AG04449 (cell line): Measurements from ENCODE around the gene EXTL1.

Experiments used
- CTCF ChIA-PET: fragments of 350-600 bp; formaldehyde crosslinking; extraction: SDS; loops from one replicate; lab custom pipeline; 2021; ENCODE audit warnings: antibody characterized with exemption; lab: Yijun Ruan, JAX
- POLR2A ChIA-PET: fragments of 400-600, 350-600 bp; formaldehyde crosslinking; extraction: SDS; loops from one replicate; lab custom pipeline; 2020; ENCODE audit warnings: antibody characterized with exemption, inconsistent platforms; lab: Yijun Ruan, JAX
- DNase-seq: peaks from one replicate; pipeline ENCODE4 v3.0.0-alpha.2; 2010; ENCODE audit warnings: low read depth, low spot score
- H3K4me3 ChIP-seq: 2 replicates; pipeline ENCODE4 v1.5.1; 2011; ENCODE audit warnings: low read depth, mild to moderate bottlenecking, control low read depth, low read length
- TF ChIP-seq, protein P1 (sequence below): IDR thresholded peaks from one replicate; pipeline ENCODE4 v1.5.1; 2011; ENCODE audit warnings: mild to moderate bottlenecking, moderate library complexity, low read length, control low read depth, inconsistent platforms; ENCODE audit not compliant: insufficient read depth; ENCODE audit errors: missing control alignments

EXTL1 gene

DNA sequence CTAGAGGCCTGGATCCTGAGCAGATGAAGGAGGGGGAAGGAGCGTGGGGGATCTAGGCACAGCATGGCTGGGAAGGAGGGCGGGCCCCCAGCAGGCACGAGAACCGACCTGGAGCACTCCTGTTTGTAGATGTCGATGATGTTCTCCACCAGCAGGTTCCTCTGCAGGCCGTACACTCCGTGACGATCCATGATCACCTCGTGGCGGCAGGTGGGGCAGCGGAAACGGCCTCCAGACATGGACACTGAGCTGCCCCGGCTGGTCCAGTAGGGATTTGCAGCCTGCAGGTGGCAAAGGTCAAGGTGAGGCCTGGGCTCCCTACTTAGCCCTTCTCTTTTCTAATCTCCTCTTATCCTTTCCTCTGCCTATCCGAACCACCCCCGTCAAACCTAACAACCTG, 44.6 kb downstream of the EXTL1 start:
- DNase-seq = no peak
- POLR2A ChIA-PET = interaction anchor here (0.7 kb wide), 1 partner anchor 17 kb away, joined by 3 read pairs; no protein-coding TSS in a partner anchor
- CTCF ChIA-PET = interaction anchor here (1.2 to 4.0 kb wide), 4 partner anchors 12 to 171 kb away, joined by 3 to 14 read pairs (median 4); no protein-coding TSS in a partner anchor
- TF ChIP-seq, protein P1, sequence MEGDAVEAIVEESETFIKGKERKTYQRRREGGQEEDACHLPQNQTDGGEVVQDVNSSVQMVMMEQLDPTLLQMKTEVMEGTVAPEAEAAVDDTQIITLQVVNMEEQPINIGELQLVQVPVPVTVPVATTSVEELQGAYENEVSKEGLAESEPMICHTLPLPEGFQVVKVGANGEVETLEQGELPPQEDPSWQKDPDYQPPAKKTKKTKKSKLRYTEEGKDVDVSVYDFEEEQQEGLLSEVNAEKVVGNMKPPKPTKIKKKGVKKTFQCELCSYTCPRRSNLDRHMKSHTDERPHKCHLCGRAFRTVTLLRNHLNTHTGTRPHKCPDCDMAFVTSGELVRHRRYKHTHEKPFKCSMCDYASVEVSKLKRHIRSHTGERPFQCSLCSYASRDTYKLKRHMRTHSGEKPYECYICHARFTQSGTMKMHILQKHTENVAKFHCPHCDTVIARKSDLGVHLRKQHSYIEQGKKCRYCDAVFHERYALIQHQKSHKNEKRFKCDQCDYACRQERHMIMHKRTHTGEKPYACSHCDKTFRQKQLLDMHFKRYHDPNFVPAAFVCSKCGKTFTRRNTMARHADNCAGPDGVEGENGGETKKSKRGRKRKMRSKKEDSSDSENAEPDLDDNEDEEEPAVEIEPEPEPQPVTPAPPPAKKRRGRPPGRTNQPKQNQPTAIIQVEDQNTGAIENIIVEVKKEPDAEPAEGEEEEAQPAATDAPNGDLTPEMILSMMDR = no peak
- H3K4me3 ChIP-seq = no peak overlapping the region

DNA sequence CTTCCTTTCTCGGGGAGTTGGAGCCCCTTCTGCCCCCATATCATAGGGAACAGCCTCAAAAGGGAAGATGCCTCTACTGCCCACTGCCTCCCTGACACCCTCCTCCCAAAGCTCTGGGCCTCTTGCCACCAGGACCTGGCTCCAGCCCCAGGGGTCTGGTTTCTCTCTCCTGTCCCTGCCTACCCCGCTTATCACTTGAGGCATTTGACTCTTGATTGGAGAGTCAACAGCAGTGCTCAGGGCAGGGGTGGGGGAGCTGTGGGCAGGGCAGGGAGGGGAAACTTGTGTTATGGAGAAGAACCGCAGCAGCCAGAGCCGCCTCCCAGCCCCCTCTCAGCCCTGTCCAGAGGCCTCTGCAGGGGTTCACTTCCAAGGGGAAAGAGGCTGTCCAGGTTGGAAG, 45.3 kb downstream of the EXTL1 start:
- POLR2A ChIA-PET = no interaction called here
- CTCF ChIA-PET = interaction anchor here (1.2 to 4.0 kb wide), 3 partner anchors 12 to 78 kb away, joined by 3 to 14 read pairs (median 4); no protein-coding TSS in a partner anchor
- TF ChIP-seq, protein P1 = no peak
- no peak overlapping the region for H3K4me3 ChIP-seq
- DNase-seq = no peak

DNA sequence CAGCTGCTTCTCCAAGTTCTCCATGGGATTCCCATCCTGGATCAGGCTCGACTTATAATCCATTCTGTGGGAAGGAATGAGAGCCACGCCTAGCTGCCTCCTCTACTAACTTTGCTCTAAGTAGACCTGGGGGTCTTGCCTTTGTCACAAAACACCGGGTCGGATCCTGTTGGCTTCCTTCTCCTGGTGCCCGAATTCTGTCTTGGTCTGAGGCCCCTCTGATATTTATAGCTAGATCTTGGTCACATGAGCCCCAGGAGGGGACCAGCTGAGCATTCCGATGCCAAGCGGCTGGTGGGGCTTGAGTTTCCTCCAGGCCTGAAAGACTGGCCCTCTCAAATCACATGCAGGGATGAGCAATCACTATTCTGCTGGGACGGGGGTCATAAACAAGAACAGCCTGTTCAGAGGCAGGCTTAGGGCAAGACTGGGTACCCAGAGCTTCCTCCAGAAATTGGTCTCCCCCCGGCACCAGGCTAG, 45.9 kb downstream of the EXTL1 start, which contains the start of gene TRIM63:
Gene TRIM63, minus strand, starts transcription at position 199 of the 480 bp plus-strand sequence. Its CDS starts 136 bp downstream, at position 63.
- no peak within 1 kb of the TSS for H3K4me3 ChIP-seq
- ChIA-PET POLR2A (no interaction called here), CTCF (interaction anchor here (1.4 to 4.0 kb wide), 2 partner anchors 34 to 77 kb away, joined by 3 to 14 read pairs; no protein-coding TSS in a partner anchor)
- DNase-seq = no peak
- TF ChIP-seq, protein P1 = no peak

DNA sequence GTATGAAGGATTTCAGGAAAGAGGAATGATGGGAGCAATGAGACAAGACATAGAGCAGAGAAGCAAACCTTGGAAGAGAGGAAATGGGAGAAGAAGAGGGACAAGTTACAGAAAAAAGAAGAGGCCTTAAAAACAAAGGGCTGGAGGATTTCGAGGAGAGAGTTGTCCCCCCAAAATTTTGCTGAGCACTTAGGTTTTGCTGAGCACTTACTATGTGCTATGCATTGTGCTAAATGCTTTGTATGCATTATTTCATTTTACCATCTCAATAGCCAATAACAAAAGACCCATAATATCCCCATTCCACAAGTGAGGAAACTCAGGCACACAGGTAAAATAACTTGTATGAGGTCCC, 48.3 kb downstream of the EXTL1 start:
- TF ChIP-seq, protein P1 = no peak
- no peak for DNase-seq
- ChIA-PET CTCF (no interaction called here), POLR2A (no interaction called here)
- no peak overlapping the region for H3K4me3 ChIP-seq

DNA sequence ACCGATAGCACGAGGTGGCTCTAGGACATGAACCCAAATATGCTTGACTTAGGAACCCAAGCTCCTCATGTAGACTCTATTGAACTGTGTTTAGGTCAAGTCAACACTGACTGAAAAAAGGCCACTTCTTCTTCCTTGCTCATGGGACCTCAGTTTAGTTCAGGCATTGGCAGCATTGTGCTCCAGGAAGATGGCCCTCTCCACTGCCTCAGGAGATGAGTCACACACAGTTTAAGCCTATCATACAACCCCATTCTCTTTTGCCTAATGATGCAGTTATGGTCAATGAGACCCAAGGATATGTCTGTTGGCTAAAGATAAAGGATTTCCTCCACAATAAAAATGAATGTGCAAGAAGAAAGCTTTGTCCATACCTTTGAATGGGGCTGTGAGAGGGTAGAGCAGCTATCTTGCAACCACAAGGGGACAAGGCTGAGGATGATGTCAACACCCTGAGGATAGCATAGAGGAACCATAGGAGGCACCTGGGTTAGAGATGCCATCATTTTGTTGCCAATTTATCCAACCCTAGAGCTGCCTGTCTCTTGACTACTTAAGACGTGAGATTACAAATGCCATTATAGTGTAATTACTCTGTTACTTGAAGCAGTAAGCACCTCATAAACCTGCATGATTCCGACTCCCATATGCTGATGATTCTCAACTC, 48.9 kb downstream of the EXTL1 start:
- CTCF ChIA-PET = interaction anchor here (0.6 kb wide), 1 partner anchor 13 kb away, joined by 3 read pairs; no protein-coding TSS in a partner anchor
- DNase-seq = no peak

DNA sequence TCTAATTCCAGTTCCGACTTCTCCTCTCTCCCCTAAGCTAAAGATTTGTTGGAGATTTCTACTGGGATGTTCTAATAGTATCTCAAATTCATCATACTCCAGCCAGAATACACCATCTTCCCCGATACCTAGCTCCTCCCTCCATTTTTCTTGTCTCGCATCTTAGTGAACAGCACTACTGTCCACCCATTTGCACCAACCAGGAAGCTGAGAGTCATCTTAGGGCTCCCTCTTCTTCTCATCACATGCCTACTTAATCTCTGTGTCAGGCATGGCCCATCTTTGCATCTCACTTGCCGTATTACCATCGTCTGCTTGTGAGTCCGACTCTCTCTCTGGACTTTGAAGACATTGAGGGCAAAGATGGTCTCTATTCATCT, 49.4 kb downstream of the EXTL1 start:
- no peak overlapping the region for H3K4me3 ChIP-seq
- no peak for DNase-seq
- TF ChIP-seq, protein P1 = no peak
- CTCF ChIA-PET = interaction anchor here (0.6 kb wide), 1 partner anchor 12 kb away, joined by 3 read pairs; no protein-coding TSS in a partner anchor
- POLR2A ChIA-PET = no interaction called here

More for the DNA sequence above, 48.9 kb downstream of the EXTL1 start:
- H3K4me3 ChIP-seq = no peak overlapping the region
- POLR2A ChIA-PET = no interaction called here
- TF ChIP-seq, protein P1 = no peak
